HG03432 (cell line): Measurements from ENCODE around the gene FAM217A.
"Not testable (repeated sequence)": the region's sequence is repeated elsewhere in the genome, so short reads cannot be mapped to it uniquely, and the experiment has no call there.

Source experiments
- ATAC-seq: cut with Tn5 transposase; IDR thresholded peaks from one replicate; pipeline ENCODE4 v1.9.1; 2021; ENCODE audit warnings: mild to moderate bottlenecking, moderate library complexity; ENCODE audit not compliant: unreplicated experiment

FAM217A gene, protein sequence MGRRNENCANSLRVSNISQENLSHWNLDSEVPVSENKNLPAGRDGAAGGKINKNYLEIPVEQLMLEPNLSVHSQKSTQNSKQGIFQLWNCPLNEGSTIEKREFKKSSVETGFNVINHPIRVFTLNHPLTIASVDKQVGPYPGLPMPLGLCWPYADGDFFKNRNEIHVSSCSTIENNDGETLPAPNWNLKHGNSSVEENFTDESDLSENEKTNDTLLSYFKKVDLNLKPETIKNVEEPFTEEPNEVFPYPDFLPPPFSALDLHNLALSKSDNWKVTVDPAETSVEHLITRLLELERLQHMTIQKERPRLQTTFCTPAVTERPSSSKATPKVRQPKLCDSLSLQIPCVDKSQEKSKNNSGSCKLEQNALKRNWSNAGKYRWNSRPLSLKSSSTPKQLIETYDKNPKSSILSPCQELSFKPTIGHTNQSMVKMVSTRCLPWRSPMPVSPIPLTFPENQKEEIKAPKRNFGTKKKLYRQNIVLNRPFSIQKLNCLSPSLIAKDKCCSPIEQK

DNA sequence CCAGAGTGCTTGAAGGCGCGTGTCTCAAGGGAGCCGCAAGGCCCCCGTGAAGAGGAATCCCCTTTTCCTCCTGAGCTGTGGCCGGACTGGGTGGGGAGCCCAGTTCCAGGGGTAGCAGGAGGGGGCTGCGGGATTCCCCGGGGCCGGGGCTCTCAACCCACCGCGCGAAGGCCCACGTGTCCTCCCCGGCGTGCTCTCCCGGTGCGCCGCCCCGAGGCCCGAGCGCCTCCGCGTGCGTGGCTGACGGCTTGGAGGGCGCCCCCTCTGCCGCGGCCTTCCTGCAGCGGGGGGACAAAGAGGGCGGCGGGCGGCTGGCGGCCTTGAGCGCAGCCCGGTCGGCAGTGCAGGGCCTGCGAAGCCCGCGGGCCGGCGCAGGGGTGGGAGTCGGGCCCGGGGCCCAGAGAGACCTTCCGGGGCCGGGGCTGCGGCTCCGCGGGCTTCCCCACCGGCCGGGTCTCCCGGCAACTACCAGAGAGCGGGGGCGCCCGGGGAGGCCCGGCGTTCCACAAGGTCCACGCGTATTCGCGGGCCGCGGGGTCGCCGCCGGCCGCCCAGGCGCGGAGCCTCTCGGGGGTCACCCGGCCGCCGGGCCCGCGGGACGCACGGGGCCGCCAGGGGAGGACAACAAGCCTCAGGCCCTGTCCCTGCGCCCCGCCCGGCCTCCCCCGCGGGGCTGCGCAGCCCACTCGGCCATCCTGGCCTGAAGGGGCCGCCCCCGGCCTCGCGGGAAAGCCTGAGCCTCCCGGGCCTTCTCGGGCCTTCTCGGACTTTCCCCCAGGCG lies at the start of gene FAM217A:
TSS of gene FAM217A (minus strand) at position 447 of the 781 bp plus-strand sequence. CDS start 1,723 bp downstream, outside the sequence.
- no peak for ATAC-seq

GRCh38 chr6:4128072-4128471 lies 49.1 kb upstream of the FAM217A start:
- ATAC-seq: no peak

DNA sequence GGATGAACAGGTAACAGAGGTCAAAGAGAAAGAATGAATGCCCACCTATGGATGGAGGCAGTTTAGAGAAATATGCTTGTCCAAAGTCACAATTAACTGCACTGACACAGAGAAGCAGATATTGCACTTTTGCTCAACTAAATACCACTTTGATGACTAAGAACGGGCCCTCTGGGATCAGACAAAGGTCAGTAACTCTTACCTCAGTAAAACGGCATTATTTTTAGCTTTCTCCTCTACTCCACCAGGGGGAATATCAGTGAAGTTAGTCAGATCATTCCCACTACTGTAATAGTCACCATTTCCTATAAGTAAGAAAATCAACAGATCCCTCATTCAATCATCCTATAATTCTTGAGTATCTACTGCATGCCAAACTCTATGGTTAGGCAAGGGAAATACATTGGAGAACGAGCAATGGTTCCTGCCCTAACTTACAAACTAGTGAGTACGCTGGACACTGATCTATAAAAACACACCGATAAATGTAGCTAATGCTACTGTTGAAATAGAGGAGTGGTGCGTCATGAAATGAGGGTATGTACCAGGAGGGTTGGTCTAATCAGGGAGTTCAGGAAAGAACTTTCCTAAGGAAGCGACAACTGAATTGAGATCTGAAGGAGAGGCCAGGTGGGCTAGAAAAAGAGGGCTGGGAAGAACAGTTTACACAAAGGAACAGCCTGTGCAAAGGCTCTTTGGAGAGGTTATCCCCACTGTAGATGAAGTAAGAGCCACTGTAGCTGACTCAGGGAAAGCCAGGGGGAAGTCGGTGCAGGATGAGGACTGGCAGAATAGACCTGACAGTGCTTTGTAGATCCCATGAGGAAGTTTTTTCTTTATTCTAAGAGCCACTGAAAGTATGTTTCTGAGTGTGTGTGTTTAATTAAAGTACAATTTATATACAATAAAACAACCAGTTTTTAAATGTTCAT lies 47.3 kb upstream of the FAM217A start:
- ATAC-seq: no peak

GRCh38 chr6:4125500-4125899 lies 46.6 kb upstream of the FAM217A start:
- ATAC-seq: no peak

GRCh38 chr6:4124351-4124750 lies 45.4 kb upstream of the FAM217A start:
- ATAC-seq: no peak

DNA sequence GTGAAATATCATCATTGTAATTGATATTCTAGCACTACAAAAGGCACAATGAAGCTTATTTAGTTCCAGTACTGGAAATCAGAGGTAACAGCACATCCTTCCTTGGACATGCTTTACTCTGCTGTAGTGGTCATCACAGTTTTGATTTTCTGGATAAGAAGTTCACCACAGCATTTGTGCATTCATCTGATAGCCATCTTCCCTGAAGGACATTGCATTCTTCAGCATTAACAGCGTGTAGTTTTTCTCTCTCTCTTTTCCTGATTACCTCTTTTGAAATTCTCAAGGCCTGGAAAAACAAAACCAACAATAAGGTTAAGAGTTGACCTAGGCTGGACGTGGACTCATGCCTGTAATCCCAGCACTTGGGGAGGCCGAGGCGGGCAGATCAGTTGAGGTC lies 36.8 kb upstream of the FAM217A start:
- ATAC-seq: no peak

DNA sequence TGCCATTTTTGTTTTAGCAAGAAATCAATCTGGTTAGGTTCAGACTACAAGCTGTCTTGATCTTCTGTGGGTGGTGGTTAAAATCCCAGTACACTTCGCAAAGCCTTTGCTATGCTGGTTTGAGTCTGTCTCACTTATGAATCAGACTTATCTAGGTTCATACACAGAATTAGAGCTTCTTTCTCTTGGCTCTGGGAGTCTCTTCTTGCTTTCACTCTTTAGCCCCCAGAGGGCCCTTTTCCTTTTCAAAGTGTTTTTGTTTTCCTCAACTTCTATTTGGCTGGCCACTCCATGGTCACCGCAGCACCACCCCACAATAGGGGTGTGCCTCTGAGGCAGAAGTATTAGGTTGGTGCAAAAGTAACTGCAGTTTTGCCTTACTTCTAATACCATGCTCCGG lies 35.2 kb upstream of the FAM217A start:
- ATAC-seq: no peak

DNA sequence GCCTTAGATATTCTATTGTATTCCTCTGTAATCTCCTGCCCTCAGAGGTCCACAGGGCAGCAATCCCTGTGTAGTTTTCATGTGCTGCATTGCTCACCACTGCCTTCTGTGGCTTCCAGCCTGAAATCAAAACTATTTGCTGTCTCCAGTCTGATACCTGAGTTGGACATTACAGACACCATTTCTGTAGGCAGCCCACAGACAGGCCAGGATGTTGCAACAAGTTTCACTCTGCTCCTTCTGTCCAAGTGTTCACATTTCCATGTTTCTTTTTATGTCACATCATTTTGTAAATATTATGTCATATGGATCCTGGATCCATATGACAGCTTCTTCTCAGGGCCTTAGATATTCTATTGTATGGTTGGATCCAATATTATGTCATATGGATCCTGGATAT lies 34.7 kb upstream of the FAM217A start:
- ATAC-seq: no peak

DNA sequence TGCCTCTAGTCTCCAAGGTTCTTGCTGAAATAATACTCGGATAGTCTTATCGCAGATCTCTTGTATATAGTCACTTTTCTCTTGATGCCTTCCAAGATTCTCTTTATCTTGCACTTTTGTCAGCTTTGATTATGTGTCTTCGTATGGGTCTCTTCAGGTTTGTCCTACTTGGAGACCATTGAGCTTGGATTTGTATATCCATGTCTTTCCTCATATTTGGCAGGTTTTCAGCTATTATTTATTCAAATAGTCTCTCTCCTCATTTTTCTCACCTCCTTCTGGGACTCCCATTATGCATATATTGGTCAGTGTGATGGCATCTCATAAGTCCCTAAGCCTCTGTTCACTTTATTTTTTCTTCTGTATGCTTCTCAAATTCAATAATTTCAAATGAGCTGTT lies 33.4 kb upstream of the FAM217A start:
- ATAC-seq: no peak

- ATAC-seq: not testable (repeated sequence)
Observed at GRCh38 chr6:4109363-4109815, 30.5 kb upstream of the FAM217A start.

- ATAC-seq: no peak
Observed at GRCh38 chr6:4108561-4109093, 29.7 kb upstream of the FAM217A start.

DNA sequence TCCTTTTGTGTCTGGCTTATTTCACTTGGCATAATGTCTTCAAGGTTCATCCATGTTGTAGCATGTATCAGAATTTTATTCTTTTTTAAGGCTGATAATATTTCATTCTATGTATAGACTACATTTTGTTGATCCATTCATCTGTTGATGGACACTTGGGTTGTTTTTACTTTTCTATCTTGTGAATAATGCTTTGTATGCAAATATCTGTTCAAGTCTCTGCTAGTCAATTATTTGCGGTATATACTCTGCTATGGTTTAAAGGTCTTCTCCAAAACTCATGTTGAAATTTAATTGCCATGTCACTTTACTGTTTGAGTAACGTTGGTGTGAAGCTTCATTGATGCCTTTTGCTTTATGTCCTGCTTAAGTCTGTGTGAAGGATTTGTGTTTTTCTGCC lies 28.9 kb upstream of the FAM217A start:
- no peak for ATAC-seq

GRCh38 chr6:4105980-4106536 lies 27.1 kb upstream of the FAM217A start:
- ATAC-seq: no peak

- ATAC-seq: no peak
Observed at GRCh38 chr6:4103929-4104328, 25.0 kb upstream of the FAM217A start.

GRCh38 chr6:4102687-4103244 lies 23.8 kb upstream of the FAM217A start:
- no peak for ATAC-seq

DNA sequence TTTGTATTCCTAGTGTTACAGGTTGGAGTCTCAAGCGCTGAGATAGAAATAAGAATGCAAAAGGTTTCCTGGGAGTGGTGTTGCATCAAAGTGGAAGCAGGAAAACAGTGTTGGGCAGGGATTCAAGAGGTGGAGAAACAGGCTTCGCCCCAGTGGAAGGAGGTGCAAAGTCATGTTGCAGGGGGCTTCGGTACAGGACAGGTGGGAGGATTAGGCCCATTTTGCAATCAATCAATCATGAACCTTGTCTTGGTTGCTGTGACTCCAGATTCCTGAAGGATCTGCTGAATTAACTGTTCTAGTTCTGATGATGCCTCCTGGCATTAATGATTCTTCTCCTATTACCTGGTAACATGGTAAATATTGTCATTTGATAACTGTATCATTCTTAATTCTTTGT lies 22.4 kb upstream of the FAM217A start:
- no peak for ATAC-seq

- no peak for ATAC-seq
Observed at GRCh38 chr6:4100655-4101054, 21.7 kb upstream of the FAM217A start.

GRCh38 chr6:4093288-4093687 lies 14.4 kb upstream of the FAM217A start:
- ATAC-seq: no peak

- ATAC-seq: no peak
Observed at GRCh38 chr6:4091941-4092340, 13.0 kb upstream of the FAM217A start.

DNA sequence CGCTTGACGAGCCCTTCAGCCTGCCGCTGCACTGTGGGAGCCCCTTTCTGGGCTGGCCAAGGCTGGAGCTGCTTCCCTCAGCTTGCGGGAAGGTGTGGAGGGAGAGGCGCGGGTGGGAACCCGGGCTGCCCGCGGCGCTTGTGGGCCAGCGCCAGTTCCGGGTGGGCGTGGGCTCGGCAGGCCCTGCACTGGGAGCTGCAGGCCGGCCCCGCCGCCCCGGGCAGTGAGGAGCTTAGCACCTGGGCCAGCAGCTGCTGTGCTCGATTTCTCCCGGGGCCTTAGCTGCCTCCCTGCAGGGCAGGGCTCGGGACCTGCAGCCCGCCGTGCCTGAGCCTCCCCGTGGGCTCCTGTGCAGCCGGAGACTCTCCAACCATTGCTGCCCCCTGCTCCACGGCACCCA lies 11.1 kb upstream of the FAM217A start:
- ATAC-seq: not testable (repeated sequence)
